Posterior cingulate gyrus (tissue), 11 donors: ENCODE measurements around the gene MVB12B.

ENCODE experiments used
- DNase-seq, 10 donors: peaks; one replicate each; pipeline versions ENCODE4 v3.0.0 to v3.0.0-alpha.2; 2020 to 2021; ENCODE audit warnings: mixed read lengths in 3 of 10
- intact Hi-C: fragments of 100-400 bp; cut with DNase I; formaldehyde crosslinking; loops from one replicate; pipeline ENCODE4 v1.15.1; 2023

The MVB12B gene

DNA sequence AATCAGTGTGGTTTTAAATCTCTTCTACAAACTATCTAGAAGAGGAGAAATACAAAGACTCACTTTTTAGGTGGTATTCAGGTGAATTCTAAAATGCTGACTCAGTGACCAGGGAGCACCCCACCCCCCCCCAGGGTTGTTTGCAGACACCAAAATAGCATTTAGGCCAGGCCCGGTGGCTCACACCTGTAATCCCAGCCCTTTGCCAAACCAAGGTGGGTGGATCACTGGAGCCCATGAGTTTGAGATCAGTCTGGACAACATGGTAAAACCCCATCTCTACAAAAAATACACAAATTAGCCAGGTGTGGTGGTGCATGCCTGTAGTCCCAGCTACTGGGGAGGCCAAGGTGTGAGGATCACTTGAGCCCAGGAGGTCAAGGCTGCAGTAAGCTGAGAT is 168.1 kb downstream of the MVB12B start:
- intact Hi-C loops: loop anchor here (5.0 kb wide), 3 partner anchors 82 to 1087 kb away; no protein-coding TSS in a partner anchor
- DNase-seq: peak in 2 of 10 donors; percentile 12 to 63

DNA sequence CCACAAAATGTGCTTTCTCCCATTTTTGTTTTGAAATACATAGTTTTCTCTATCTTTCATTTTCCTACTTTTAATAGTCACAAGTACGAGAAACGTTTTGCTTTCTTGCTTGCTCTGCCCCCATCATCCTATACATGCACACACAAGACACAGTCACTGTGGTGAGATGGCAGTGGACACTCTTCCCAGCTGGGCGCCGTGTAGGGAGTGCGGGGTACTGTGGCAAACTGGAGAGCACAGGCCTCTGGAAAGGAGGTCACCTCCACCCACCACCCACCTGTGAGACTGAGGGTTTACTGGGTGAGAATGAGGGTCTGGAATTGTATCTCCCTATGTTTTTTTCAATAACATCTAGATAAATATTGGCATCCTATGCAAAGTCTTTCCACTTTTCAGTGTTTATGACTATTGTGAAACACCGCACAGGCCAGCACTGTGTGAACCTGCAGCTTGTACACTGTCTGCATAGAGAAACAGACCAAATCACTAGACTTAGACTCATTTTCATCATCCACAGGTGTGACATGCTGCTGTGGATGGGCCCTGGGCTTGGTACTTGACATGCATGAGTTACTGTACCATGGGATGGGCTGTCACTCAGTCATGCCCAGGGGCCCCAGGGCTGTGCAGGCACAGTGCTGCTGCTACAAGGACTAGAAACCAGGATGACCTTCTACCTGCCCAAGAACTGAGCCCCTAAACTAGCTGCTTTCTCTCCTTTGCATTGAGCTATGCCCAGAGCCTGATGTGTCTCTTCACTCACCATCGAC is 169.0 kb downstream of the MVB12B start:
- peak in 3 of 10 donors; percentile 43 to 57 (median 53) for DNase-seq
- intact Hi-C loops: no loop called here

- peak in 1 of 10 donors; percentile 19 for DNase-seq
- intact Hi-C loops: no loop called here
Measured at GRCh38 chr9:126496181-126496576, 169.6 kb downstream of the MVB12B start.

DNA sequence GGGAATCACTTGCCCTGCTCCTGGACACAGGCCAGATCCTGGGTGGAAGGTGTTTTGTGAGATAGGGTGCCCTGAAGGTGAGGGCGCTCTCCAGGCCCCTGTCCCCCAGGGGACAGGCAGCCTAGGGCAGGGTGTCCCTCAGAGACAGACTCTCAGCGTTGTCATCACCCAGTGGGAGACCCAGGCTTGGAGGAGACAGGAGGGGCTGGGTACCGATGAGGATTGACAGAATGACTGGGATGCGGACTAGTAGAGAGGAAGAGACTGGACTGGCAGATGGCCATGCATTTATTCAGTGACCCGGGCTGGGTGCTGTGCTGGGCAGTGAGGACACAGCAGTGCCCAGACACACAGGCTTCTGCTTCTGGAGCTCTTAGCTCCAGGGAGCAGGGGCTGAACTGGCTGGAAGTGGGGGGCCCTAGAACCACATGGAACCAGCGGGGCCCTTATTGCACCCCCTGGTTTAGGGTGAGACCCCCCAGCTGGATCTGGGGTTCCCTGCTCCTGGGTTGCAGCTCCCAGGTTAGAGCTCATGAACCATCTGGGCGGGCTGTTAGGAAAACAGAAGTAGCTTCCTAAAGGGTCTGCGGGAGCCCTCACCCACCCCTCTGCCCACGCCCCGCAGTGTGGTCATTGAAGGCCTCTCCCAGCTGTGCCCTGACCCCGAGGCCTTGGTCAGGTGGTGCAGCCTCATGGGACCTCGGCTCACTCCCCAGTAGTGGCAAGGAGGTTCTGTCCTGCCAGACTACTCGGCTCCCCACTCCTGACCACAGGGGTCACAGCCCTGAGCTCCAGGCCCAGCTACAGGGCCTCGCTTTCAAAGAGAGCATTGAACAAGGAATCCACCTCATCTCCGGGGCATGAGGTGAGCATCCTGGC is 170.4 kb downstream of the MVB12B start:
- peak in 3 of 10 donors; percentile 54 to 74 (median 72) for DNase-seq
- intact Hi-C loops: no loop called here

GRCh38 chr9:126497660-126498275 is 171.1 kb downstream of the MVB12B start:
- intact Hi-C loops: no loop called here
- DNase-seq: peak in 3 of 10 donors; percentile 11 to 84 (median 54)

GRCh38 chr9:126498331-126498730 is 171.7 kb downstream of the MVB12B start:
- intact Hi-C loops: no loop called here
- peak in 3 of 10 donors; percentile 57 to 83 (median 80) for DNase-seq

DNA sequence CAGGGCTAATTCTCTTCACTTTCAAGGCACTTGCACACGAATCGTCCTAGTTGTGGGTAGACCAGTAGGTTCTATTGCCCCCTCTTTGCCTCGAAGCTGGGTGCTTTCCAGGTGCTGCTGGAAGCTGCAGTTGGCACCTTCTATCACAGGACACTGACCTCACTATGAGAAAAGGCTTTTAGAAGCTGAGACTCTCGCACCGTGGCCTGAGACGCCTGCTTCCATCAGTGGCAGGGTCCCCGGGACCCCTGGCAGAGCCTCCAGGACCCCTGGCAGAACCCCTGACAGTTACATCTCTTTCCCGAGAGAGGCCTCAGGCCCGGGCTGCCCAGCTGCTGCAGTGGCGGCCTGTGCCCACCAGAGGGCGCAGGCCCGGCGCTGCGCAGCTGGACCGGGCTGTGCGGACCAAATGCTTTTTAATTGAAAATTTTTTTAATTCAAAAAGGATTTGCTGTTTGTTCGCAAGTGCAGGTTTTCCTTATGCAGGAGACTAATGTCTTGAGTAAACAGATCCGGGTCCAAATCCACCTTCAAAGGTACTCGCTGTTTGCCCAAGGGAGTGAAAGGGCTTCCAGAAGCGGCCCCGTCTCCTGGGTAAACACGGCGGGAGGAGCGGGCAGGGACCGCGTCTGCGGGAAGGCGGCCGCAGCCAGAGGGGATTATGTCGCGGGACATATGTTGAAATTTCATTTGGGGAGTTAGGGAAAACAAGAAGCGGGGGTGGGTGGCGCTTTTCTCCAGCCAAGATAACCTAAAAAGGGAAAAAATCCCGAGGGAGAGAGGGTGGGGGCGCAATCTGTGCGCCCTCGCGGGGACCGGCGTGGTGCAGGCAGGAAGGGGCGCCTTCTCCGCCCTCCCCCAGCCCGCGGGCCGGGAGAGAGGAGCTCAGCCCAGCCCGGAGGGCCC is 172.6 kb downstream of the MVB12B start:
- peak in 5 of 10 donors; percentile 47 to 90 (median 79) for DNase-seq
- intact Hi-C loops: no loop called here

DNA sequence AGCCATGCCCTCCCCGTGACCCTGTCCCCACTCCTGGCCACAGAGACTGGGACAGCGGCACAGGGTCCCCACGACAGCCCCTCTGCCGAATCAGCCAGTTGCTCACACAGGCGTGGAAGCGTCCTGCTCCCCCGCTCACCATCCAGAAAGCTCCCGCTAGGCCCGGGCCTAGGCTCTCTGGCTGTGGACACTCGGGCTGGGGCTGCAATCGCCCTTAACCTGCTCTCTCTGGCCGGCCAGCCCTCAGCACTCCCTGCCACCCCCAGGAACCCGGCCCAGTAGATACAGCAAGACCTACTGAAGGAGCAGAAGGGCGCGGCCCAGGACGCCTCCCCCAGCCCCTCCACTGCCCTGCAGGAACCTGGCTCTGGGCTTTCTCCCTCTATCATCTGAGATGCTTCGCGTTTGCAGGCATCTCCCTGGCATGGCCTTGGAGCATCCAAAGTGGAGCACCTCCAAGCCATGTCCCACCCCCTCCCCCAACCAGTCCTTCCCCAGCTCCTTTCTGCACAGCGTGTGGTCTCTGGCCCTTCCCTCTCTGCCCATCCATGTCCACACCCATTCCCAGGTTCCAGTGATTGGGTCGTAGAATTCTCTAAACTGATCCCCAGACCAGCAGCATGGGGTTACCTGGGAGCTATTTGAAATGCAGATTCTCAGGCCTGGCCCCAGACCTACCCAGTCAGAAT is 173.4 kb downstream of the MVB12B start:
- peak in 2 of 10 donors; percentile 84 for DNase-seq
- intact Hi-C loops: loop anchor here (5.0 to 10.0 kb wide), 2 partner anchors 205 to 282 kb away; no protein-coding TSS in a partner anchor

DNA sequence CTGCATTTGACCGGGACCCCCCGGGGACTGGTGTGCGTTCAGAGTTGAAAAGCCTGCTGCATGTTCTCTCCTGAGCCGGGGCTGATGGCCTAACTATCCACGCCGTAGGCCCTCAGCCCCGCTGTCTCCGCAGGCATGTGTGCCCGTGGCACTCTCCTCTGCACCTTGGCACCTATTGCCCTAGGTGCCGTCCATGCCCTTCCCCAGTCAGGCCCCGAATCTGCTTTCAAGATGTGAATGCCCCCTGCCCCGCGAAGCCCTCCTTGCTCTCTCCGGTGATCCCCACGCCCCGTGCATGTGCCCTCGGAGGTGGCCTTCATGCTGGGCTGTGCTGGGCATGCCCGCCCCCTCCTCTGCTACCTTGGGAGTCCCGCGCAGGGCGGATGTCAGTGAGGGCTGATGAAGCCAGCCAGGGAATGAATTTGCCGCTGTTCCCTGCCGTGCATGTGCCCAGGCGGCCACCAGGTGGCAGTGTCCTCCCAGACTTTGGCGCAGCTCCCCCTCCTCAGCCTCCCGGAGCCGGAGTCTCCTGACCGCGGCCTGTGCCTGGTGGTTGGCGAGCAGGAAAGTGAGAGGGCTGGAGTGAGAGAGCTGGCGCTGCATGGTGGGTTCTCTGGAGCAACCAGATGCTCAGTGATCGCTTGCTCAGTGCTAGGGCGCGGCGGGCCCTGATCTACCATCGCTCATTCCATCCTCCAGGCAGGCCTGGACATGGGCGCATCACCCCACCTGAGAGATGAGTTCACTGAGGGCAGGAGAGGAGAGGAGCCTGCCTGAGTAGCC is 174.2 kb downstream of the MVB12B start:
- DNase-seq: peak; percentile 80 to 98 (median 88)
- intact Hi-C loops: loop anchor here (1.0 to 10.0 kb wide), 3 partner anchors 57 to 282 kb away; no protein-coding TSS in a partner anchor

DNA sequence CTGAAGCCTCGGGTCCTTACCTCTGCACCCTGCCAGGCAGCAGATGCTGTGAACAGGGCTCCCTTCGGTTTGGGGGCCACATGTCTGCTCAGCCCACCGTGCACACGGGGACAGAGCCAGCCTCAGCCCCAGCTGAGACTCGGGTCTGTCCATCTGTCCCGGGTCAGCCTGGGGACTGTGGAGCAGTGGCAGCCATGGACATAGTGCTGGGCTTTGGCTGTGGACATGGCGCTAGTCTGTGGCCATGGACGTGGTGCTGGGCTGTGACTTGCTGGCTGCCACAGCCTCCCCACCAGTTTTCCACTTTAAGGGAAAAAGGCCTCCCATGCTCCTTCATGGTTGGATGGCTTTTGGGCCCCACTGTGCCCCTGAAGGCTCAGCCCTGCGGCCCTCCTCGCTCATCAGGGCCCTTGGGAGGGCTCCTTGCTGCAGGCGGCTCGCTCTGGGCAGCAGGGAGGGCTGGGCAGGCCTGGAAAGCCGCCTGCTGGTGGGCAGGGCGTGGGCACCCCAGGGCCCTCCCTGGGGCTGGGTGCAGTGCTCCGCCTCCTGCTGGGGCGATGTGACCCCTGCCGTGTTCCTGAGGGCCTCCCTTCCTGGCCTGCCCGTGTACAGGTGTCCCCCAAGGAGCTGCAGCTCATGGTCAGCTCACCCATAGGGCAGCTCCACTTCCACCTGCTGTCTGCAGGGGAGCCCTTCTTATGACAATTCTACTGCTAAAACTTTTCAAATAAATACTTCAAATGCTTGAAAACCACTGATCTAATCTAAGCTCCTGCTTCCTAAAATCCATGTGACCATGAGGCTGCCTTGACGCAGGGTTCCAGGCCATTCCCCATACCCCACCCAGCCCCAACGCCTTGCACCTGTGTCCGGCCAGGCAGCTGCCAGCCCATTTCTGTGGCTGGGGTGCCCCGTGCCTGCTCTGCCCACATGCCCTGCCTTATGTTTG is 175.0 kb downstream of the MVB12B start:
- intact Hi-C loops: loop anchor here (1.0 to 10.0 kb wide), 3 partner anchors 56 to 281 kb away; no protein-coding TSS in a partner anchor
- peak in 2 of 10 donors; percentile 59 to 71 for DNase-seq

- intact Hi-C loops: loop anchor here (5.0 to 10.0 kb wide), 2 partner anchors 202 to 280 kb away; no protein-coding TSS in a partner anchor
- peak in 2 of 10 donors; percentile 47 to 83 for DNase-seq
Measured at GRCh38 chr9:126502417-126503332, 176.0 kb downstream of the MVB12B start.

- peak in 2 of 10 donors; percentile 61 to 65 for DNase-seq
Measured at GRCh38 chr9:126503333-126504085, 176.9 kb downstream of the MVB12B start.

GRCh38 chr9:126504086-126504976 is 177.7 kb downstream of the MVB12B start:
- intact Hi-C loops: loop anchor here (5.0 to 10.0 kb wide), 2 partner anchors 200 to 278 kb away; no protein-coding TSS in a partner anchor
- peak in 2 of 10 donors; percentile 59 to 74 for DNase-seq

More at GRCh38 chr9:126503333-126504085, 176.9 kb downstream of the MVB12B start:
- intact Hi-C loops: loop anchor here (5.0 to 10.0 kb wide), 2 partner anchors 201 to 279 kb away; no protein-coding TSS in a partner anchor
